ENCODE measurements around the gene OPN4. TPM values are rescaled to one million over a fixed set of nuclear protein-coding genes. Genes with fewer than 3 reads are reported as not detected.

OPN4 gene
- total RNA-seq, 1 donor from 2014 or later: not detected

DNA sequence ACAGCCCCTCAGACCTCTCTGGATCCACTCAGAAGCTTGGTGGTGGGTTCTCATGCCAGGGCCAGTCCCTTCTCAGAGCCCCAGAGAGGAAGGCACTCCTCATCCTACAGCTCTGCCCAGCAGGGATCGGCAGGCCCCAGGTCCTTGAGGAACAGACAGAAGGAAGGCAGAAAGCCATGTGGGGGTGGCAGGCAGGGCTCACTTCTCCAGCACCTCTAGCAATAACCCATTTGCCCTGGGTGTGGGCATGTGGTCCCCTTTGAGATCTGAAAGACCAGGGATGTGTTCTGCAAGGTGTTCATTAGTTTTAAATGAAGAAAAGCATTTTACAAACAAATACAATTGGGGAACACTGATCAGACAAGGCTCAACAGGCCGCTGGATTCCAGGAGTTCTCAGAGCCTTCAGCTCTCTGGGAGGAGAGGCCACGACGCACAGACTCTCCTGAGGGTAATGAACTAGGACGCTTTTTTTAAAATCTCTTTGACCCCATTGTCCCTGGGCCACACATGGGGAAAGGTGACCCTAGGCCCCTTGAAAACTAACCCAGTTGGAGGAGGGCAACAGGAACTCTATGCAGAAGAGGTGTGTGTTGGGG, 54.5 kb downstream of the OPN4 start:
- H3K4me1 Mint-ChIP-seq: peaks cover 15% of the 10 kb centered on the region
- no peak for TF ChIP-seq CTCF (IDR thresholded peaks at IDR 0.05; ENCODE audit: unreplicated experiment)
- no peaks in the 10 kb centered on the region for H3K9me3 Mint-ChIP-seq
- H3K4me3 Mint-ChIP-seq: no peak overlapping the region
- no peaks in the 10 kb centered on the region for H3K27me3 Mint-ChIP-seq (ENCODE audit: low read depth)
- peak overlapping the region; percentile 83 for H3K27ac Mint-ChIP-seq
- no peaks in the 10 kb centered on the region for H3K36me3 Mint-ChIP-seq
- no peak for DNase-seq (ENCODE audit: low spot score in 2 of 2, unreplicated experiment in 2 of 2)

GRCh38 chr10:86709396-86710185, 55.2 kb downstream of the OPN4 start:
- Mint-ChIP-seq H3K27me3 (ENCODE audit: low read depth) (no peaks in the 10 kb centered on the region), H3K4me3 (peak overlapping the region; percentile 26), H3K27ac (peak overlapping the region; percentile 88), H3K4me1 (peaks cover 15% of the 10 kb centered on the region), H3K36me3 (no peaks in the 10 kb centered on the region), H3K9me3 (no peaks in the 10 kb centered on the region)
- no peak for TF ChIP-seq CTCF (IDR thresholded peaks at IDR 0.05; ENCODE audit: unreplicated experiment)
- DNase-seq (ENCODE audit: low spot score in 2 of 2, unreplicated experiment in 2 of 2): no peak

GRCh38 chr10:86710987-86711512, 56.7 kb downstream of the OPN4 start:
- Mint-ChIP-seq H3K27me3 (ENCODE audit: low read depth) (no peaks in the 10 kb centered on the region), H3K27ac (peak overlapping the region; percentile 88), H3K4me1 (peaks cover 24% of the 10 kb centered on the region), H3K9me3 (no peaks in the 10 kb centered on the region), H3K4me3 (peak overlapping the region; percentile 59), H3K36me3 (no peaks in the 10 kb centered on the region)
- peak; percentile 71 for TF ChIP-seq CTCF (IDR thresholded peaks at IDR 0.05; ENCODE audit: unreplicated experiment)
- peak; percentile 85 to 92 for DNase-seq (ENCODE audit: low spot score in 2 of 2, unreplicated experiment in 2 of 2)

DNA sequence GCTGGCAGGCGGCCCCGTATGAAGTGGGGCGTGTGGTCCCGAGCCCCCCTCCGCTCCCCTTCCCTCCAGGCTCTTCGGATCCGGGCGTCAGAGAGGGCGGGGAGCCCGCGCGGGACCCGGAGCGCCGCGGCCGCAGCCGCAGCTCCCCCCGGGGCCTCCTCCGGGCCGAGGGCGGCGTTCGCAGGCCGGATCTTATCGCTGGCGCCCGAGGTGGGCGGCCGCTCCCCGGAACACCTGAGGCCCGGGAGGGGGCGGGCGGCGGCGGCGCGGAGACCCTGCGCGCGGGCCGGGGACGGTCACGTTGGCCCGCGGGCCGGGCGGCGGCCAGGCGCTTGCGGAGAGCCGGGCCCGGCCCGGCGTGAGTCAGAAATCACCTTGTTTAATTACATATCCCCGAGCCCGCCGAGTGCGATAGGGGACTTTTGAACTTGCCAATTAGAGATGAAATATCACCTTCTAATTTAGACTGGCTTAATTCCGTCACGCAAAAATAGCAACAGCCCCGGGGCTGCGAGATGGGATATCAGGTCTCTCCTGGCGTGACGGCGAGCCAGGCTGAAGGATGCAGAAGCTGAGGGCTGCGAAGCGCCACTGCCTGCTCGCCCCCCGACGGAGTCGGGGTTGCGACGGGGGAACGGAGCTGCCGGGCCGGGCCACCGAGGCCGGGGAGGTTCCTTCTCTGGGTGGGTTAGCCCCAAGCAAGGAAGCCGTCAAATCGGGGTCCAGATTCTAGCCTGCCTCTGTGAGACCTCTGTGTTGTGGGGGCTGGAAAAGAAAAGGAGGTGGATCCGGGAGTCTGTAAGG, 57.4 kb downstream of the OPN4 start:
- peak; percentile 44 to 67 for DNase-seq (ENCODE audit: low spot score in 2 of 2, unreplicated experiment in 2 of 2)
- Mint-ChIP-seq H3K9me3 (no peaks in the 10 kb centered on the region), H3K36me3 (no peaks in the 10 kb centered on the region), H3K4me1 (peaks cover 25% of the 10 kb centered on the region), H3K27ac (peak overlapping the region; percentile 97), H3K27me3 (ENCODE audit: low read depth) (no peaks in the 10 kb centered on the region), H3K4me3 (peak overlapping the region; percentile 79)
- no peak for TF ChIP-seq CTCF (IDR thresholded peaks at IDR 0.05; ENCODE audit: unreplicated experiment)

DNA sequence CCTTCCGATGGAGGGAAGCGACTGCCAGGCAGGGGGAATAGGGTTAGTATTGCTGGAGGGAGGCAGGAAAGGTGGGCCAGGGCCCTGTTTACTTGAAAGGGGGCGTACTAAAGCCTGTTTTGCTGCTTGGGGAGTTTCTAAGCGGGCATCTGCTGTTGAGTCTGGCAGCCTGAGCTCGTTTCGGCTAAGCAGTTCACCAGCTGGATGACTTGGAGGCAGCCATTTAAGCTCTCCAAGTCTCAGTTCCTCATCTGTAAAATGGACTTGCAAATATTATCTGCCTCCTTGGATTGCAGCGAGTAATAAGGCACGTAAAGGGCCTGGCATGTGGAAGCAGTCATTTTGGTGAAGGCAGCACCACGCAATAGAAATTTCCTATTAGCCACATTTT, 58.0 kb downstream of the OPN4 start:
- H3K4me3 Mint-ChIP-seq: peak overlapping the region; percentile 79
- H3K27me3 Mint-ChIP-seq (ENCODE audit: low read depth): no peaks in the 10 kb centered on the region
- H3K27ac Mint-ChIP-seq: peak overlapping the region; percentile 97
- no peaks in the 10 kb centered on the region for H3K9me3 Mint-ChIP-seq
- H3K36me3 Mint-ChIP-seq: no peaks in the 10 kb centered on the region
- peaks cover 25% of the 10 kb centered on the region for H3K4me1 Mint-ChIP-seq
- no peak for DNase-seq (ENCODE audit: low spot score in 2 of 2, unreplicated experiment in 2 of 2)
- TF ChIP-seq CTCF (IDR thresholded peaks at IDR 0.05; ENCODE audit: unreplicated experiment): no peak
